ENCODE results near the gene PTGFRN.

DNA sequence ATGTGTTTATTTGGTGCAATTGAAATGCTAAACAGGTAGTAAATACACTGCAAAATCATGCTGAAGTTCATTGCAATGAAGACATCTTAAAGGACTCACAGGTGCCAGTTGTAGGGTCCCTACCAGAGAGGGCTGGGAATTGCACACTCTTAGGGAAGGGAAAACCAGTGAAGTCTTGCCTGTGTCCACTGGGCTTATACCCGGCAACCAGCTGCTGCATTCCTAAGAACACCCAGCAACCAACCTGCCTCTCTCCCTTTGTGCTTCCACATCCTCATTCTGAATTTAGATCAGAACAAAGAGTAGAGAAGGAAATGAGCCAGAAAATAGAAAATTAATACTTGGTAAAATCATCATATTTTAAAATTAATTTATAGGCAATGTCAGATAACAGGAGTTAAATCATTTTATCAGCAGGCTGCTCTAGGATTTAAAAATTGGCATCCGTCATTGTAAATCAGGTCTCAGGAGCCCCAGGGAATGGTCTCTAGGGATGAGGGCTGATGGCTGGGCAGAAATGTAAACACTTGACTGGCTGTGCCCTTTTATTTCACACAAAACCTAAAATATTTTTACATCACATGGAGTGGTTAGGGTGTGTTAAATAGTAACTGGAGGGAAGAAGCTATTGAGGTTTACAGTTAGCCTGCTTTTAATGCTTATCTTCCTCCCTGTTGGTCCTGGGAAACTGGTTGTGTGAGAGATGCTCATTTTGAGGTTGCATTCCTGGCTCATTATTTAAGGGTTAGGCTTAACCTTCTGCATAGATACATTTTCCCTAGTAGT lies 31.3 kb downstream of the PTGFRN start:
- no peak for TF ChIP-seq EZH2 (IDR thresholded peaks at IDR 0.05; ENCODE audit: borderline replicate concordance, low read length)
- TF ChIP-seq, protein P1, sequence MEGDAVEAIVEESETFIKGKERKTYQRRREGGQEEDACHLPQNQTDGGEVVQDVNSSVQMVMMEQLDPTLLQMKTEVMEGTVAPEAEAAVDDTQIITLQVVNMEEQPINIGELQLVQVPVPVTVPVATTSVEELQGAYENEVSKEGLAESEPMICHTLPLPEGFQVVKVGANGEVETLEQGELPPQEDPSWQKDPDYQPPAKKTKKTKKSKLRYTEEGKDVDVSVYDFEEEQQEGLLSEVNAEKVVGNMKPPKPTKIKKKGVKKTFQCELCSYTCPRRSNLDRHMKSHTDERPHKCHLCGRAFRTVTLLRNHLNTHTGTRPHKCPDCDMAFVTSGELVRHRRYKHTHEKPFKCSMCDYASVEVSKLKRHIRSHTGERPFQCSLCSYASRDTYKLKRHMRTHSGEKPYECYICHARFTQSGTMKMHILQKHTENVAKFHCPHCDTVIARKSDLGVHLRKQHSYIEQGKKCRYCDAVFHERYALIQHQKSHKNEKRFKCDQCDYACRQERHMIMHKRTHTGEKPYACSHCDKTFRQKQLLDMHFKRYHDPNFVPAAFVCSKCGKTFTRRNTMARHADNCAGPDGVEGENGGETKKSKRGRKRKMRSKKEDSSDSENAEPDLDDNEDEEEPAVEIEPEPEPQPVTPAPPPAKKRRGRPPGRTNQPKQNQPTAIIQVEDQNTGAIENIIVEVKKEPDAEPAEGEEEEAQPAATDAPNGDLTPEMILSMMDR (conservative IDR thresholded peaks at IDR 0.05 in 1 of 2, IDR thresholded peaks at IDR 0.05 in 1 of 2; ENCODE audit: extremely low read depth in 1 of 2, insufficient read depth in 1 of 2, low read depth in 1 of 2, low read length in 2 of 2) = no peak
